GM21786 (cell line): ENCODE data around the gene NOSIP.
"Not testable (repeated sequence)": the region's sequence is repeated elsewhere in the genome, so short reads cannot be mapped to it uniquely, and the experiment has no call there.

Experiments
- ATAC-seq: cut with Tn5 transposase; IDR thresholded peaks from one replicate; pipeline ENCODE4 v1.9.1; 2021; ENCODE audit not compliant: unreplicated experiment

Gene NOSIP

GRCh38 chr19:49580264-49581006, at the start of gene NOSIP:
TSS of gene NOSIP (minus strand) at chr19:49580556. CDS start at chr19:49560691, 19,865 bp downstream.
- peak; percentile 82 for ATAC-seq

- no peak for ATAC-seq
Observed at GRCh38 chr19:49629659-49630058, 49.3 kb upstream of the NOSIP start.

GRCh38 chr19:49626226-49626625, 45.9 kb upstream of the NOSIP start:
- no peak for ATAC-seq

GRCh38 chr19:49624967-49625910, 44.9 kb upstream of the NOSIP start:
- ATAC-seq: no peak

- not testable (repeated sequence) for ATAC-seq
Observed at GRCh38 chr19:49617860-49618259, 37.5 kb upstream of the NOSIP start.

- ATAC-seq: no peak
Observed at GRCh38 chr19:49616945-49617344, 36.6 kb upstream of the NOSIP start.

GRCh38 chr19:49616532-49616931, 36.2 kb upstream of the NOSIP start:
- no peak for ATAC-seq

- ATAC-seq: no peak
Observed at GRCh38 chr19:49615861-49616260, 35.5 kb upstream of the NOSIP start.

GRCh38 chr19:49614096-49614833, 33.9 kb upstream of the NOSIP start:
- no peak for ATAC-seq

- no peak for ATAC-seq
Observed at GRCh38 chr19:49613374-49613773, 33.0 kb upstream of the NOSIP start.

- ATAC-seq: no peak
Observed at GRCh38 chr19:49609499-49610092, 29.2 kb upstream of the NOSIP start.

GRCh38 chr19:49605605-49606004, 25.2 kb upstream of the NOSIP start:
- no peak for ATAC-seq

GRCh38 chr19:49602806-49603205, 22.4 kb upstream of the NOSIP start:
- no peak for ATAC-seq

GRCh38 chr19:49601482-49602038, 21.2 kb upstream of the NOSIP start:
- no peak for ATAC-seq

- no peak for ATAC-seq
Observed at GRCh38 chr19:49599378-49600295, 19.3 kb upstream of the NOSIP start.

- ATAC-seq: no peak
Observed at GRCh38 chr19:49597703-49597974, 17.3 kb upstream of the NOSIP start.

- ATAC-seq: no peak
Observed at GRCh38 chr19:49596954-49597702, 16.8 kb upstream of the NOSIP start.

- no peak for ATAC-seq
Observed at GRCh38 chr19:49596407-49596806, 16.1 kb upstream of the NOSIP start.

GRCh38 chr19:49595819-49596404, 15.6 kb upstream of the NOSIP start:
- ATAC-seq: no peak
